GM12878 (cell line): ENCODE results near the gene ELAVL3. TPM values are rescaled to one million over a fixed set of nuclear protein-coding genes. Genes with fewer than 3 reads are reported as not detected.

Experiments
- ATAC-seq: fragments of 200-7000 bp; cut with Tn5 transposase; 3 replicates; pipeline ENCODE4 v1.9.1; 2020; ENCODE audit warnings: mild to moderate bottlenecking, moderate library complexity
- BruUV-seq: library from RNA; stranded (reverse); fragments of 400-500 nt; replicated peaks from 2 replicates; lab custom pipeline; 2021; lab: Mats Ljungman, UMichigan
- CTCF ChIA-PET: fragments of 300-600 bp; sonication (Branson Sonifier 250); formaldehyde crosslinking; extraction: SDS; loops from one replicate; lab custom pipeline; 2021; ENCODE audit warnings: inconsistent platforms; lab: Yijun Ruan, JAX
- POLR2A ChIA-PET: fragments of 350-600 bp; formaldehyde crosslinking; extraction: SDS; loops from one replicate; lab custom pipeline; 2021; ENCODE audit warnings: inconsistent platforms; lab: Charles Lee
- RAD21 ChIA-PET: fragments of 300-600 bp; sonication (Branson Sonifier 250); formaldehyde crosslinking; loops from one replicate; lab custom pipeline; 2023; ENCODE audit warnings: antibody characterized with exemption; ENCODE audit not compliant: unreplicated experiment; lab: Charles Lee
- SMC1A ChIA-PET: fragments of 300-600 bp; sonication (Branson Sonifier 250); formaldehyde crosslinking; loops from one replicate; lab custom pipeline; 2023; ENCODE audit not compliant: unreplicated experiment, uncharacterized antibody; lab: Charles Lee
- DNase-seq: peaks from one replicate; pipeline ENCODE4 v3.0.0-alpha.2; 2011; ENCODE audit warnings: low read depth, low spot score
- FAIRE-seq: peaks from 3 replicates; lab custom pipeline; 2011; peaks lifted over from hg19 to GRCh38; lab: Jason Lieb, UNC
- H2AFZ ChIP-seq: 2 replicates; pipeline ENCODE4 v1.6.0; 2011; ENCODE audit warnings: low read depth, low read length, control low read depth; ENCODE audit not compliant: control insufficient read depth
- H3K27ac ChIP-seq: 2 replicates; pipeline ENCODE4 v1.5.1; 2011; ENCODE audit warnings: control low read depth; ENCODE audit not compliant: control insufficient read depth, insufficient read depth
- H3K27me3 ChIP-seq, 2 experiments: replicated peaks in 1 of 2; 2 replicates each; pipeline versions ENCODE4 v1.6.0 to v1.6.1; 2011; ENCODE audit warnings: low read length in 1 of 2; ENCODE audit not compliant: control insufficient read depth in 2 of 2, insufficient read depth in 2 of 2
- H3K36me3 ChIP-seq, 2 experiments: 2 replicates each; pipeline ENCODE4 v1.5.1; 2011; ENCODE audit warnings: low read length in 1 of 2; ENCODE audit not compliant: control insufficient read depth in 2 of 2, insufficient read depth in 2 of 2
- H3K4me1 ChIP-seq: 2 replicates; pipeline ENCODE4 v1.6.1; 2011; ENCODE audit warnings: mild to moderate bottlenecking, low read length, moderate library complexity, mixed read lengths; ENCODE audit not compliant: control insufficient read depth, insufficient read depth
- H3K4me2 ChIP-seq: 2 replicates; pipeline ENCODE4 v1.6.0; 2011; ENCODE audit warnings: control low read depth; ENCODE audit not compliant: control insufficient read depth, insufficient read depth
- H3K4me3 ChIP-seq: fragments of 200-600 bp; sonication (generic); 2 replicates; pipeline ENCODE4 v1.5.1; 2016
- H3K79me2 ChIP-seq: 2 replicates; pipeline ENCODE4 v1.6.0; 2011; ENCODE audit warnings: low read length; ENCODE audit not compliant: control insufficient read depth, insufficient read depth
- H3K9ac ChIP-seq: 2 replicates; pipeline ENCODE4 v1.8.0; 2011; ENCODE audit warnings: low read length, control low read depth, mixed read lengths; ENCODE audit not compliant: control insufficient read depth, insufficient read depth
- H3K9me3 ChIP-seq: replicated peaks from 3 replicates; pipeline ENCODE4 v1.5.1; 2011; ENCODE audit warnings: mild to moderate bottlenecking, low read length; ENCODE audit not compliant: control insufficient read depth, insufficient read depth
- H4K20me1 ChIP-seq: 2 replicates; pipeline ENCODE4 v1.6.0; 2011; ENCODE audit not compliant: control insufficient read depth, insufficient read depth
- EED ChIP-seq: sonication (generic); IDR thresholded peaks from 2 replicates; pipeline ENCODE4 v1.6.1; 2016; ENCODE audit warnings: antibody characterized with exemption, low read depth
- ESRRA ChIP-seq: IDR thresholded peaks from 2 replicates; pipeline ENCODE4 v1.6.1; 2012; ENCODE audit warnings: mild to moderate bottlenecking, low read length, improper control_type of control experiment
- KLF5 ChIP-seq: fragments of 450-650 bp; IDR thresholded peaks from 2 replicates; pipeline ENCODE4 v1.6.1; 2014; ENCODE audit warnings: mild to moderate bottlenecking; ENCODE audit not compliant: partially characterized antibody
- NFYA ChIP-seq: IDR thresholded peaks from 2 replicates; pipeline ENCODE4 v1.6.1; 2011; ENCODE audit warnings: low read depth, mild to moderate bottlenecking, low read length, improper control_type of control experiment, borderline replicate concordance
- RCOR1 ChIP-seq: conservative IDR thresholded peaks from 2 replicates; pipeline ENCODE4 v1.6.1; 2012; ENCODE audit warnings: low read depth, low read length, improper control_type of control experiment
- RUNX3 ChIP-seq: IDR thresholded peaks from 2 replicates; pipeline ENCODE4 v1.6.1; 2012; ENCODE audit warnings: low read length, inconsistent platforms
- SPI1 ChIP-seq: IDR thresholded peaks from 2 replicates; pipeline ENCODE4 v1.6.1; 2011; ENCODE audit warnings: low read depth, mild to moderate bottlenecking, low read length, moderate library complexity, borderline replicate concordance; ENCODE audit not compliant: insufficient read depth
- ZBTB4 ChIP-seq: fragments of 450-650 bp; formaldehyde crosslinking; IDR thresholded peaks from 2 replicates; pipeline ENCODE4 v1.4.0; 2022; ENCODE audit warnings: mild to moderate bottlenecking, moderate library complexity
- WGBS: methylation state at CpG from one replicate; pipeline ENCODE4 v1.1.6; 2016; ENCODE audit warnings: low lambda C conversion rate; ENCODE audit not compliant: insufficient replicate concordance, insufficient coverage; ENCODE audit errors: missing lambda C conversion rate; 5-methylcytosine and 5-hydroxymethylcytosine counted together
- in situ Hi-C: fragments of 300-500 bp; cut with MboI; formaldehyde crosslinking; loops from 9 replicates; pipeline ENCODE4 v1.14.3; 2018; ENCODE audit warnings: mixed read lengths
- intact Hi-C: fragments of 100-400 bp; cut with micrococcal nuclease; formaldehyde crosslinking; loops from one replicate; pipeline ENCODE4 v1.14.2; 2022; ENCODE audit not compliant: unreplicated experiment
- polyA plus RNA-seq, 11 experiments: library from polyadenylated mRNA; depleted of rRNA in 4 of 11; unstranded in 6 of 11; stranded (reverse) in 5 of 11; fragments of >200 nt; fragmentation: Nextera tagmentation in 4 of 11; fragmentation: Illumina TruSeq in 1 of 11; extraction: Ambion mirVana in 4 of 11; extraction: Trizol in 1 of 11; gene quantifications; 1 replicate in 1 of 11; 2 replicates in 10 of 11; pipeline versions ENCODE4 v1.2.1 to v1.2.3, GENCODE V29; 2011 to 2016; ENCODE audit warnings: inconsistent platforms in 2 of 11, missing spikeins in 2 of 11, low read depth in 1 of 11
- total RNA-seq, 4 experiments: library from RNA; depleted of rRNA in 3 of 4; stranded (reverse); fragments of >200 nt in 3 of 4; fragmentation: Illumina TruSeq in 1 of 4; extraction: Trizol in 1 of 4; gene quantifications; 2 replicates each; pipeline versions ENCODE4 v1.2.1 to v1.2.3, GENCODE V29; 2013 to 2021
- TF ChIP-seq, protein P1 (sequence below): fragments of 450-650 bp; IDR thresholded peaks from 2 replicates; pipeline ENCODE4 v1.6.1; 2014; ENCODE audit warnings: mild to moderate bottlenecking
- TF ChIP-seq, protein P2 (sequence below): IDR thresholded peaks from 2 replicates; pipeline ENCODE4 v1.6.1; 2011; ENCODE audit warnings: borderline replicate concordance, low read depth, mild to moderate bottlenecking, moderate library complexity, low read length; ENCODE audit not compliant: insufficient read depth, poor library complexity, severe bottlenecking

The ELAVL3 gene
- total and polyA plus RNA-seq, 10 of the 15 experiments (the other 5 are each of a cell fraction or from before 2014, with no cell fraction given): under 0.01 to 0.05 (median 0.01) TPM; not detected in 7

DNA sequence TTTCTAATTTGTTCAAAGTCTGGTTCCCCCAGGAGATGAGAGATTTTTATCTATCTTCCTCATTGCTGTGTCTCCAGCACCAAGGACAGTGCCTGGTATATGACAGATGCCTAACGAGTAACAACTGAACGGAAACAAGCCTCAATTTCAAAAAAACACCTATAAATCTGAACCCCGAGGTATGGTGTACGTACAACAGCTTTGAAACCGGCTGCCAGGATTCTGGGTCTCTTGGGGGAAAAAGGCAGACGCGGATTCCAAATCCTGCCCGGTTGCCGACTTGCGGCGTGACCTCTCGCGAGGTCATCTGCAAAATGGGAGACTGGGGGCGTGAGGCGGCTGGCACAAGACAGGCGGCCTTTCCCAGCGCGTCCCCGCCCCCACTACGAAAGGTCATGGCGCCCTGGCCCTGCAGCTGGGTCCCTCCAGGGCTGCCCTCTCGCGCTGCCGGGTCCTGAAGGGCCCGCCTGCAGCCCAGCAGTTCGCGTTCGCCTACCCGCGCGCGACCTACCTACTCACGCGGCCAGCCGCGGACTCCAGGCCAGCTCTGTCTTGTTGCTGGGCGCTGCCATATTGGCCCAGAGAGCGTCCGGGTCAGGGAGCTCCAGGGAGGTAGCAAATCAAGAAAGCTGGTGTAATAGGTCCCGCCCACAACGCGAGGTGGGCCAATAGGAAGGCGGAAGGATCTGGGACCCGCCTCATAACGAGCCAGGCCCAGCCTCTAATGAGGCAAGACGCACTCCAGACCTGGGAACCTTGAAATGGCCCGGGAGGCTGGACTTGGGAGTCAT is 47.9 kb upstream of the ELAVL3 start, which contains the start of gene ECSIT (continued):
- TF ChIP-seq RUNX3 (no peak), EED (no peak), SPI1 (no peak)
- TF ChIP-seq, protein P1, sequence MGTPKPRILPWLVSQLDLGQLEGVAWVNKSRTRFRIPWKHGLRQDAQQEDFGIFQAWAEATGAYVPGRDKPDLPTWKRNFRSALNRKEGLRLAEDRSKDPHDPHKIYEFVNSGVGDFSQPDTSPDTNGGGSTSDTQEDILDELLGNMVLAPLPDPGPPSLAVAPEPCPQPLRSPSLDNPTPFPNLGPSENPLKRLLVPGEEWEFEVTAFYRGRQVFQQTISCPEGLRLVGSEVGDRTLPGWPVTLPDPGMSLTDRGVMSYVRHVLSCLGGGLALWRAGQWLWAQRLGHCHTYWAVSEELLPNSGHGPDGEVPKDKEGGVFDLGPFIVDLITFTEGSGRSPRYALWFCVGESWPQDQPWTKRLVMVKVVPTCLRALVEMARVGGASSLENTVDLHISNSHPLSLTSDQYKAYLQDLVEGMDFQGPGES: peak; percentile 69
- TF ChIP-seq, all 136 proteins: peak for 52

GRCh38 chr19:11519138-11519537 is 38.3 kb upstream of the ELAVL3 start:
- SMC1A ChIA-PET: no interaction called here
- RAD21 ChIA-PET: no interaction called here
- CTCF ChIA-PET: interaction anchor here (0.6 kb wide), 1 partner anchor 198 kb away, joined by 4 read pairs; no protein-coding TSS in a partner anchor
- no peaks in the 10 kb centered on the region for H3K79me2 ChIP-seq
- no peak overlapping the region for H3K4me3 ChIP-seq
- TF ChIP-seq ESRRA (no peak), KLF5 (no peak), ZBTB4 (CRISPR knock-in tag) (no peak), RCOR1 (no peak), NFYA (no peak)
- TF ChIP-seq, protein P2, sequence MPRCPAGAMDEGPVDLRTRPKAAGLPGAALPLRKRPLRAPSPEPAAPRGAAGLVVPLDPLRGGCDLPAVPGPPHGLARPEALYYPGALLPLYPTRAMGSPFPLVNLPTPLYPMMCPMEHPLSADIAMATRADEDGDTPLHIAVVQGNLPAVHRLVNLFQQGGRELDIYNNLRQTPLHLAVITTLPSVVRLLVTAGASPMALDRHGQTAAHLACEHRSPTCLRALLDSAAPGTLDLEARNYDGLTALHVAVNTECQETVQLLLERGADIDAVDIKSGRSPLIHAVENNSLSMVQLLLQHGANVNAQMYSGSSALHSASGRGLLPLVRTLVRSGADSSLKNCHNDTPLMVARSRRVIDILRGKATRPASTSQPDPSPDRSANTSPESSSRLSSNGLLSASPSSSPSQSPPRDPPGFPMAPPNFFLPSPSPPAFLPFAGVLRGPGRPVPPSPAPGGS: no peak
- FAIRE-seq (no peak), ATAC-seq (no peak), DNase-seq (no peak)
- peaks cover 2 to 3% of the 10 kb centered on the region in 2 experiments; a peak in 2 of 4 replicates for H3K36me3 ChIP-seq
- no peak overlapping the region for H3K27ac ChIP-seq
- POLR2A ChIA-PET: no interaction called here
- no peaks in the 10 kb centered on the region for H3K9me3 ChIP-seq
- no peak overlapping the region for H2AFZ ChIP-seq
- WGBS: 93% methylated on average over 9 of the region's 9 CpGs
- intact Hi-C loops (no loop called here), in situ Hi-C loops (no loop called here)
- BruUV-seq: no TSS peak
- no peak overlapping the region for H3K4me2 ChIP-seq
- H3K9ac ChIP-seq: no peak overlapping the region
- H3K4me1 ChIP-seq: no peaks in the 10 kb centered on the region
- no peaks in the 10 kb centered on the region for H3K27me3 ChIP-seq
- no peaks in the 10 kb centered on the region for H4K20me1 ChIP-seq
